Omental fat pad (tissue), 4 donors: ENCODE results near the gene ANKRD44. TPM values are rescaled to one million over a fixed set of nuclear protein-coding genes. Genes with fewer than 3 reads are reported as not detected.
"Not testable (repeated sequence)": the region's sequence is repeated elsewhere in the genome, so short reads cannot be mapped to it uniquely, and the experiment has no call there.

Experiments used
- ATAC-seq: fragments of 150-250 bp; one replicate; pipeline ENCODE4 v1.9.1; 2016; ENCODE audit warnings: mild to moderate bottlenecking, moderate library complexity; ENCODE audit not compliant: low FRiP score
- DNase-seq: peaks from one replicate; pipeline ENCODE4 v3.0.0-alpha.2; 2019; ENCODE audit warnings: low spot score
- total RNA-seq, 4 donors: library from RNA; depleted of rRNA; stranded (reverse); fragments of >200 nt; gene quantifications; one replicate each; pipeline ENCODE4 v1.1.0, GENCODE V29; 2016
- TF ChIP-seq, protein P1 (sequence below), 3 donors: fragments of 450-650 bp; IDR thresholded peaks; one replicate each; pipeline ENCODE4 v1.5.1; 2016 to 2017; ENCODE audit warnings: antibody characterized with exemption in 3 of 3, mild to moderate bottlenecking in 3 of 3, moderate library complexity in 2 of 3

Gene ANKRD44
- total RNA-seq, 4 donors from 2014 or later: 18.4 to 56.3 (median 30.1) TPM

DNA sequence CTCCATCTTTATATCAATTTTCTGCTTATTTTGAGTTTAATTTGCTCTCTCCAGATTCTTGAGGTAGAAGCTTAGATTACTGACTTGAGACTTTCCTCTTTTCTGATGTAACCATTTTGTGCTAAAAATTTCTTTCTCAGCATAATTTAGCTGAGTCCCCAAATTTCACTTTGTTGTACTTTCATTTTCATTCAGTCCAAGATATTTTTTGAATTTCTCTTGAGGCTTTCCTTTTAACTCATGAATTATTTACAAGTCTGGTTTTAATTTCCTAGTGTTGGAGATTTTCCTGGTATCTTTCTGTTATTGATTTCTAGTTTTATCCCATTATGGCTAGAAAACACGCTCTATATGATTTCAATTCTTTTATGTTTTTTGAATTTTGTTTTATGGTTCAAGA is 239.4 kb downstream of the ANKRD44 start:
- ATAC-seq (no peak), DNase-seq (no peak)
- TF ChIP-seq, protein P1, sequence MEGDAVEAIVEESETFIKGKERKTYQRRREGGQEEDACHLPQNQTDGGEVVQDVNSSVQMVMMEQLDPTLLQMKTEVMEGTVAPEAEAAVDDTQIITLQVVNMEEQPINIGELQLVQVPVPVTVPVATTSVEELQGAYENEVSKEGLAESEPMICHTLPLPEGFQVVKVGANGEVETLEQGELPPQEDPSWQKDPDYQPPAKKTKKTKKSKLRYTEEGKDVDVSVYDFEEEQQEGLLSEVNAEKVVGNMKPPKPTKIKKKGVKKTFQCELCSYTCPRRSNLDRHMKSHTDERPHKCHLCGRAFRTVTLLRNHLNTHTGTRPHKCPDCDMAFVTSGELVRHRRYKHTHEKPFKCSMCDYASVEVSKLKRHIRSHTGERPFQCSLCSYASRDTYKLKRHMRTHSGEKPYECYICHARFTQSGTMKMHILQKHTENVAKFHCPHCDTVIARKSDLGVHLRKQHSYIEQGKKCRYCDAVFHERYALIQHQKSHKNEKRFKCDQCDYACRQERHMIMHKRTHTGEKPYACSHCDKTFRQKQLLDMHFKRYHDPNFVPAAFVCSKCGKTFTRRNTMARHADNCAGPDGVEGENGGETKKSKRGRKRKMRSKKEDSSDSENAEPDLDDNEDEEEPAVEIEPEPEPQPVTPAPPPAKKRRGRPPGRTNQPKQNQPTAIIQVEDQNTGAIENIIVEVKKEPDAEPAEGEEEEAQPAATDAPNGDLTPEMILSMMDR (IDR thresholded peaks at IDR 0.05): no peak

DNA sequence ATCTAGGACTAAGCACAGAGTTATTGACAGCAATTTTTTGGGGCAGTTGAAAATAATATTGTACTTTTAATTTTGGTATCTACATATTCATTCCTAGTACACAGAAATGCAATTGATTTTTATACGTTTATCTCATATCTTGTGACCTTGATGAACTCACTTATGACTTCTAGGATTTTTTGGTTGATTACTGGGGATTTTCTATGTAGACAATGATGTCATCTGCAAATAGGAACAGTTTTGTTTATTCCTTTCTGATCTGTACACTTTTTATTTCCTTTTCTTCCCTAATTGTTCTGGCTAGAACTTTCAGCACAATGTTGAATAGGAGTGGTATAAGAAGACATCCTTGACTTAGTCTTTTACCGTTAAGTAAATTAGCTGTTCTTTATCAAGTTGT is 240.6 kb downstream of the ANKRD44 start:
- ATAC-seq (no peak), DNase-seq (no peak)
- TF ChIP-seq, protein P1 (IDR thresholded peaks at IDR 0.05): no peak

DNA sequence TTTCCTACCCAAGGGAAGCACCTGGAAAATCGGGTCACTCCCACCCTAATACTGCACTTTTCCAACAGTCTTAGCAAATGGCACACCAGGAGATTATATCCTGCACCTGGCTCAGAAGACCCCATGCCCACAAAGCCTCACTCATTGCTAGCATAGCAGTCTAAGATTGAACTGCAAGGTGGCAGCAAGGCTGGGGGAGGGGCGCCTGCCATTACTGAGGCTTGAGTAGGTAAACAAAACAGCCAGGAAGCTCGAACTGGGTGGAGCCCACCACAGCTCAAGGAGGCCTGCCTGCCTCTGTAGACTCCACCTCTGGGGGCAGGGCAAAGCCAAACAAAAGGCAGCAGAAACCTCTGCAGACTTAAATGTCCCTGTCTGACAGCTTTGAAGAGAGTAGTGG is 248.0 kb downstream of the ANKRD44 start:
- DNase-seq, ATAC-seq: not testable (repeated sequence)

DNA sequence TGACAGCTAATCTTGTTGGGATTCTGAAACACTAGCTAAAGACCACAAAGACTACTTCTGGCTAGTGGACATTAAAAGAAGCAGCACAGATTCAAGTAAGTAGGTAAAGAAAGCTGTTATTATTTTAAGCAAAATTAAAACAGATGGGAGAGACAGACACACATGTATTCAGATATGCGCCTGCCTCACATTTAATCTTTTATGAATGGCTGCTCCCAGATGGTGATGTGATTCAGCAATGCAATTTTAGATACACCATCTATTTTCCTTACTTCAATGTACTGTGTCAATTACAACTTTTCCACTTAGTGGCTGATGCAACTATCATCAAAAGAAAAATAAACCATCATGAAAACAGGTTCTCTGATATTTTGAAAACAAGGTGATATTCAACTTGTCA is 251.1 kb downstream of the ANKRD44 start:
- DNase-seq: no peak
- no peak for ATAC-seq
- TF ChIP-seq, protein P1 (IDR thresholded peaks at IDR 0.05): no peak

DNA sequence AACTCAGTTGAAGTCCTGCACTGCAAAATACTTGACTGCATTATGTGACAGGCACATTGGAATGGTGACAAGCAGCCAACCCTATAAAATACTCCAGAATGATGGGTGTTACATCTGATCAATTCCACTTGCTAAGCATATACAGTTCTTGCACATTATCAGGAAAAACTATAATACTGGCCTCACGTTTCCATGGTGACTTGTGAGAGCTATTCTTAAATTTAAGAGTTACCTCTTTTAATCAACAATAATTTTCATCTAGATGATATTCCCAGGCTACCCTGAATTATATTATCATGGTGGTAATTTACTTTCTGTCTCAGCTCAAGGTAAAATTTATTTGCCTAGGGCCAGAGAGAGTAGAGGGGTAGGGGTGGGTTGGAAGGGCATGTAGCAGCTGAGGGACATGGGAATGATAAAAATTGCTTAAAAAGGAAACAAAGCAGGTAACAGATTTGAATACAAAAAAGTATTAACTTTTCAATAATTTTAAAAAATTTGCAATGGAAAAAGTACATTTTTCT is 251.7 kb downstream of the ANKRD44 start:
- ATAC-seq: no peak
- TF ChIP-seq, protein P1 (IDR thresholded peaks at IDR 0.05): no peak
- no peak for DNase-seq

DNA sequence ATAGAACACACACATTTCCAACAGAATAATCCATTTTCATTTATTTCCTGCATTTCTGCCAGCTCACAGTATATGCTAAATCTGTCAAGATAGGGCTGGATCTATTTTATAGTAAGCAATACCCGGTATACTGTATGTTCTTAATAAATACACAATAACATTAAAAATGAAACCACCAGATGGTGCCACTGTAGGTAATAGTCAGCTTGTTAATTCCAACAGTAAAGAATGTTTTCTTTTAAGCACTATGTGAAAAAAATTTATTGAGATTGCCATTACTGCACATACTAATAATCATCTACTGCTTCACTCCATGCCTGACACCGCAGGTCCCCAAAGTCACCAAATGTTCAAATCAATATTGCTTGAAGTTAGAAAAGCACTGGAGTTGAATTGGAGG is 252.6 kb downstream of the ANKRD44 start:
- DNase-seq (no peak), ATAC-seq (no peak)
- TF ChIP-seq, protein P1 (IDR thresholded peaks at IDR 0.05): no peak

DNA sequence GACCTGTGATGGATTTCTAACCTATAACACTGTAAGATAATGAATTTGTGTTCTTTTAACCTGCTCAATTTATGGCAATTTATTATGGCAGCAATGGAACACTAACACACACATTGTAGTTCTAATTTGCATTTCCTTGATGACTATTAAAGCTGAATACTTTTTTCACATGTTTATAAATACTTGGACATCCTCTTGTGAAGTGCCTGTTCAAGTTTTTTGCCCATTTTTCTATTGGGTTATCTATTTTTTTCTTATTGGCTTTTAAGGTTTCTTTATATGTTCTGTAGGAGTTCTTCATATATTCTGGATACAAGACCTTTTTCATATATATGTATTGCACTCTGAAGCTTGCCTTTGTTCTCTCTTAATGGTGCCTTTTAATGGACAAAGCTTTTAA is 255.5 kb downstream of the ANKRD44 start:
- ATAC-seq (no peak), DNase-seq (no peak)
- TF ChIP-seq, protein P1 (IDR thresholded peaks at IDR 0.05): no peak

DNA sequence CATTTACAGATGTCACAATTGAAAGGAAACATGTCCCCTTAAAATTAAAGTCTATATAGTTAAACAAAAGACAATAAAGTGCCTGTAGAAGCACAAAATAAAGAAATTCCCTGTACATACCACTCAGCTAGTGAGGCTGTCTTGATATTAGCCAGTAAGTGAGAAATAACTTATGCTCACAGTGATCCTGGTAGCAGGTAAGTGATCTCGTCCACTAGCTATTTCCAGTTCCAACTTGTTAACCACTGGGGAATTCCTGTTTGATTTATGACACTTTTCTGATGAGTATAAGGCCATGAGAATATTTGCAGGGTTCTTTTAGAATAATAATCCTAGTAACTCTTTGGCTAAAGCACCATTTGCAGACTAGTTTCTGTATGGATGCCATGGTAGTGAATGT is 256.1 kb downstream of the ANKRD44 start:
- ATAC-seq: no peak
- TF ChIP-seq, protein P1 (IDR thresholded peaks at IDR 0.05): no peak
- DNase-seq: no peak
